Keratinocyte (primary cell): ENCODE measurements around the gene RAI1. TPM values are rescaled to one million over a fixed set of nuclear protein-coding genes. Genes with fewer than 3 reads are reported as not detected.

ENCODE experiments used
- DNase-seq: peaks from one replicate; pipeline ENCODE4 v3.0.0-alpha.2; 2011; ENCODE audit warnings: low read depth, missing footprints, low spot score
- FAIRE-seq: peaks from 2 replicates; lab custom pipeline; 2011; peaks lifted over from hg19 to GRCh38; lab: Jason Lieb, UNC
- H2AFZ ChIP-seq: 2 replicates; pipeline ENCODE4 v1.6.0; 2012; ENCODE audit warnings: low read length, control low read depth, inconsistent platforms; ENCODE audit not compliant: control insufficient read depth
- H3K27ac ChIP-seq: 2 replicates; pipeline ENCODE4 v1.5.1; 2011; ENCODE audit warnings: low read length; ENCODE audit not compliant: control insufficient read depth, insufficient read depth
- H3K27me3 ChIP-seq: 3 replicates; pipeline ENCODE4 v1.6.0; 2011; ENCODE audit warnings: low read length; ENCODE audit not compliant: control insufficient read depth, insufficient read depth; ENCODE audit errors: extremely low read depth
- H3K36me3 ChIP-seq, 2 experiments: 2 replicates in 1 of 2; 3 replicates in 1 of 2; pipeline ENCODE4 v1.5.1; 2011; ENCODE audit warnings: low read length in 2 of 2, mild to moderate bottlenecking in 1 of 2; ENCODE audit not compliant: control insufficient read depth in 2 of 2, insufficient read depth in 2 of 2; ENCODE audit errors: extremely low read depth in 1 of 2
- H3K4me1 ChIP-seq: 3 replicates; pipeline ENCODE4 v1.5.1; 2011; ENCODE audit warnings: low read length; ENCODE audit not compliant: control insufficient read depth, insufficient read depth; ENCODE audit errors: extremely low read depth
- H3K4me2 ChIP-seq: 3 replicates; pipeline ENCODE4 v1.6.0; 2011; ENCODE audit warnings: low read depth, low read length; ENCODE audit not compliant: control insufficient read depth, insufficient read depth; ENCODE audit errors: extremely low read depth
- H3K4me3 ChIP-seq, 3 experiments: fragments of 200-600 bp in 1 of 3; sonication (generic) in 1 of 3; 2 replicates in 2 of 3; 3 replicates in 1 of 3; pipeline ENCODE4 v1.5.1; 2011 to 2016; ENCODE audit warnings: low read length in 3 of 3, mild to moderate bottlenecking in 3 of 3, control low read depth in 2 of 3, inconsistent platforms in 1 of 3, low read depth in 1 of 3, mixed read lengths in 1 of 3, mixed run types in 1 of 3, moderate library complexity in 1 of 3; ENCODE audit not compliant: control insufficient read depth in 2 of 3, insufficient read depth in 2 of 3; ENCODE audit errors: extremely low read depth in 1 of 3
- H3K79me2 ChIP-seq: 2 replicates; pipeline ENCODE4 v1.6.0; 2012; ENCODE audit warnings: low read length; ENCODE audit not compliant: control insufficient read depth, insufficient read depth
- H3K9ac ChIP-seq: 3 replicates; pipeline ENCODE4 v1.6.0; 2011; ENCODE audit warnings: low read length; ENCODE audit not compliant: control insufficient read depth, insufficient read depth; ENCODE audit errors: extremely low read depth
- H3K9me1 ChIP-seq: 3 replicates; pipeline ENCODE4 v1.6.0; 2011; ENCODE audit warnings: low read length; ENCODE audit not compliant: control insufficient read depth, insufficient read depth; ENCODE audit errors: extremely low read depth
- H3K9me3 ChIP-seq: 2 replicates; pipeline ENCODE4 v1.5.1; 2012; ENCODE audit warnings: low read depth, low read length; ENCODE audit not compliant: control insufficient read depth
- H4K20me1 ChIP-seq: 3 replicates; pipeline ENCODE4 v1.6.0; 2011; ENCODE audit warnings: low read length; ENCODE audit not compliant: control insufficient read depth, insufficient read depth; ENCODE audit errors: extremely low read depth
- EZH2 ChIP-seq: IDR thresholded peaks from one replicate; pipeline ENCODE4 v1.6.1; 2012; ENCODE audit warnings: inconsistent platforms, mild to moderate bottlenecking, low read length, moderate library complexity
- dilution Hi-C: fragments of 300-500 bp; cut with MboI; formaldehyde crosslinking; loops from one replicate; pipeline ENCODE4 v1.7.0; 2020; ENCODE audit warnings: low sequenced_read_pairs; ENCODE audit not compliant: extremely low pct_ligation_motif_present
- polyA plus RNA-seq, 5 experiments: library from polyadenylated mRNA; depleted of rRNA in 3 of 5; stranded (reverse) in 3 of 5; stranded (forward) in 1 of 5; unstranded in 1 of 5; fragments of >200 nt; gene quantifications; 1 replicate in 1 of 5; 2 replicates in 3 of 5; 3 replicates in 1 of 5; pipeline versions ENCODE4 v1.2.1 to v1.2.3, GENCODE V29; 2011 to 2012; ENCODE audit warnings: missing spikeins in 2 of 5, low read depth in 1 of 5, low replicate concordance in 1 of 5
- TF ChIP-seq, protein P1 (sequence below), 3 experiments: IDR thresholded peaks in 1 of 3; conservative IDR thresholded peaks in 1 of 3; optimal IDR thresholded peaks in 1 of 3; 2 replicates in 2 of 3; 3 replicates in 1 of 3; pipeline versions ENCODE3 to v1.5.1; 2011; ENCODE audit warnings: low read length in 3 of 3, mild to moderate bottlenecking in 3 of 3, moderate library complexity in 2 of 3, control low read depth in 1 of 3, inconsistent platforms in 1 of 3; ENCODE audit not compliant: insufficient read depth in 2 of 3; ENCODE audit errors: extremely low read depth in 1 of 3

Gene RAI1
- polyA plus RNA-seq, 1 donor (not counting 4 experiments of a cell fraction or from before 2014, with no cell fraction given): 2.6 TPM

- Histone ChIP-seq H3K9me1 (peaks cover 2% of the 10 kb centered on the region), H3K9ac (no peak overlapping the region), H4K20me1 (peaks cover 30% of the 10 kb centered on the region), H3K4me2 (no peak overlapping the region), H3K36me3 (peaks cover 49 to 54% of the 10 kb centered on the region in 2 experiments), H3K9me3 (no peaks in the 10 kb centered on the region), H2AFZ (no peak overlapping the region), H3K27me3 (no peaks in the 10 kb centered on the region), H3K79me2 (peaks cover 48% of the 10 kb centered on the region), H3K4me3 (no peak overlapping the region), H3K4me1 (peaks cover 45% of the 10 kb centered on the region), H3K27ac (no peak overlapping the region)
- dilution Hi-C loops: no loop called here
- TF ChIP-seq, protein P1, sequence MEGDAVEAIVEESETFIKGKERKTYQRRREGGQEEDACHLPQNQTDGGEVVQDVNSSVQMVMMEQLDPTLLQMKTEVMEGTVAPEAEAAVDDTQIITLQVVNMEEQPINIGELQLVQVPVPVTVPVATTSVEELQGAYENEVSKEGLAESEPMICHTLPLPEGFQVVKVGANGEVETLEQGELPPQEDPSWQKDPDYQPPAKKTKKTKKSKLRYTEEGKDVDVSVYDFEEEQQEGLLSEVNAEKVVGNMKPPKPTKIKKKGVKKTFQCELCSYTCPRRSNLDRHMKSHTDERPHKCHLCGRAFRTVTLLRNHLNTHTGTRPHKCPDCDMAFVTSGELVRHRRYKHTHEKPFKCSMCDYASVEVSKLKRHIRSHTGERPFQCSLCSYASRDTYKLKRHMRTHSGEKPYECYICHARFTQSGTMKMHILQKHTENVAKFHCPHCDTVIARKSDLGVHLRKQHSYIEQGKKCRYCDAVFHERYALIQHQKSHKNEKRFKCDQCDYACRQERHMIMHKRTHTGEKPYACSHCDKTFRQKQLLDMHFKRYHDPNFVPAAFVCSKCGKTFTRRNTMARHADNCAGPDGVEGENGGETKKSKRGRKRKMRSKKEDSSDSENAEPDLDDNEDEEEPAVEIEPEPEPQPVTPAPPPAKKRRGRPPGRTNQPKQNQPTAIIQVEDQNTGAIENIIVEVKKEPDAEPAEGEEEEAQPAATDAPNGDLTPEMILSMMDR (optimal IDR thresholded peaks at IDR 0.05 in 1 of 3, IDR thresholded peaks at IDR 0.05 in 1 of 3, conservative IDR thresholded peaks at IDR 0.05 in 1 of 3; ENCODE audit: extremely low read depth in 1 of 3, insufficient read depth in 2 of 3, low read length in 3 of 3): no peak
- TF ChIP-seq EZH2: no peak
- DNase-seq (no peak), FAIRE-seq (no peak)
These were observed 138.3 kb downstream of the RAI1 start for GRCh38 chr17:17819561-17819995.

DNA sequence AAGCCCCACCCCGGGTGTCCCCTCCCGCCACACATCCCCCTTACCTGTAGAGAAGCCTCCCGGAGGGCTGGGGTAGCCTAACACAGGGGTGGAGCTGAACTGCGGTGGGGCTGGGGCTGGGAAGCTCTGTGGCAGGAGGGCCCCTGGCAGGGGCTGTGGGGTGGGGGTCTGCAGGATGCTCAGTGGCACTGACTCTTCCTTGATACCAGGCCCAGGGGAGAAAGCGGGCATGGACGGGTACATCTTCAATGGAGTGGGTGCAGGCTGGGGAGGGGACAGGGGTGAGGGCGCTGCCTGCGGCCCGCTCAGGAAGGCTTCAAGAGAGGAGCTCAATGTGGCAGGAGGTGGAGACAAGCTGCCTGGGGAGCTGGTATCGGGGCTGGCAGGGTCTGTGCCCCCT is 138.8 kb downstream of the RAI1 start:
- no peaks in the 10 kb centered on the region for H3K27me3 ChIP-seq
- DNase-seq (no peak), FAIRE-seq (no peak)
- no peak overlapping the region for H3K4me3 ChIP-seq
- peaks cover 52% of the 10 kb centered on the region for H3K79me2 ChIP-seq
- no peak overlapping the region for H3K4me2 ChIP-seq
- no peak overlapping the region for H2AFZ ChIP-seq
- peaks cover 49% of the 10 kb centered on the region for H3K4me1 ChIP-seq
- TF ChIP-seq, protein P1 (optimal IDR thresholded peaks at IDR 0.05 in 1 of 3, IDR thresholded peaks at IDR 0.05 in 1 of 3, conservative IDR thresholded peaks at IDR 0.05 in 1 of 3; ENCODE audit: extremely low read depth in 1 of 3, insufficient read depth in 2 of 3, low read length in 3 of 3): no peak
- TF ChIP-seq EZH2: no peak
- dilution Hi-C loops: no loop called here
- no peaks in the 10 kb centered on the region for H3K9me3 ChIP-seq
- H3K27ac ChIP-seq: no peak overlapping the region
- no peak overlapping the region for H3K9ac ChIP-seq
- H4K20me1 ChIP-seq: peaks cover 26% of the 10 kb centered on the region
- H3K36me3 ChIP-seq: peaks cover 45 to 50% of the 10 kb centered on the region in 2 experiments
- peaks cover 2% of the 10 kb centered on the region for H3K9me1 ChIP-seq
